Right lung (tissue), 10 donors: Measurements from ENCODE around the gene MRPS35. TPM values are rescaled to one million over a fixed set of nuclear protein-coding genes. Genes with fewer than 3 reads are reported as not detected.
A peak's percentile ranks its signal among the peaks of the same experiment; 100 is the strongest.

Source experiments
- DNase-seq, 2 donors: peaks; one replicate each; pipeline ENCODE4 v3.0.0-alpha.2; 2013
- long read RNA-seq, 8 donors: transcript quantifications; one replicate each; lab custom pipeline, GENCODE V29; 2026
- polyA plus RNA-seq, 5 donors: library from polyadenylated mRNA; unstranded; fragments of 120-200 nt; gene quantifications; one replicate each; pipeline versions ENCODE4 v1.2.1 to v1.2.3, GENCODE V29; 2013; ENCODE audit warnings: inconsistent platforms in 1 of 5, low replicate concordance in 1 of 5; ENCODE audit not compliant: insufficient read length in 5 of 5, insufficient read depth in 1 of 5

MRPS35 gene
- 10 to 100 TPM; 49.0 to 65.7 (median 54.8) TPM for polyA plus RNA-seq
- long read RNA-seq, donor 1, transcript MRPS35-201 (8 exons, 1,888 nt) = major isoform, 39 of 78 reads
- long read RNA-seq, donor 1, partial matches to known transcripts = 36 of 78 reads
- long read RNA-seq, donor 1, other reads (novel, unspliced or antisense) = 0 of 78 reads
- long read RNA-seq, donor 2, transcript MRPS35-201 (8 exons, 1,888 nt) = major isoform, 15 of 33 reads
- long read RNA-seq, donor 2, partial matches to known transcripts = 17 of 33 reads
- long read RNA-seq, donor 2, other reads (novel, unspliced or antisense) = 0 of 33 reads
- long read RNA-seq, donor 3, transcript MRPS35-201 (8 exons, 1,888 nt) = major isoform, 30 of 30 reads
- long read RNA-seq, donor 3, partial matches to known transcripts = 0 of 30 reads
- long read RNA-seq, donor 3, other reads (novel, unspliced or antisense) = 0 of 30 reads
- long read RNA-seq, donor 4, transcript MRPS35-201 (8 exons, 1,888 nt) = major isoform, 16 of 18 reads
- long read RNA-seq, donor 4, partial matches to known transcripts = 0 of 18 reads
- long read RNA-seq, donor 4, other reads (novel, unspliced or antisense) = 0 of 18 reads
- long read RNA-seq, donor 5, transcript MRPS35-201 (8 exons, 1,888 nt) = major isoform, 36 of 38 reads
- long read RNA-seq, donor 5, partial matches to known transcripts = 0 of 38 reads
- long read RNA-seq, donor 5, other reads (novel, unspliced or antisense) = 0 of 38 reads
- long read RNA-seq, donor 6, transcript MRPS35-201 (8 exons, 1,888 nt) = major isoform, 19 of 60 reads
- long read RNA-seq, donor 6, partial matches to known transcripts = 41 of 60 reads
- long read RNA-seq, donor 6, other reads (novel, unspliced or antisense) = 0 of 60 reads
- long read RNA-seq, donor 7, transcript MRPS35-201 (8 exons, 1,888 nt) = major isoform, 15 of 15 reads
- long read RNA-seq, donor 7, partial matches to known transcripts = 0 of 15 reads
- long read RNA-seq, donor 7, other reads (novel, unspliced or antisense) = 0 of 15 reads
- long read RNA-seq, donor 8, transcript MRPS35-201 (8 exons, 1,888 nt) = major isoform, 5 of 18 reads
- long read RNA-seq, donor 8, partial matches to known transcripts = 13 of 18 reads
- long read RNA-seq, donor 8, other reads (novel, unspliced or antisense) = 0 of 18 reads

GRCh38 chr12:27710592-27711316, at the start of gene MRPS35:
Gene MRPS35, plus strand, starts transcription at chr12:27710832. Its CDS starts 12 bp downstream, at chr12:27710844.
- DNase-seq = peak; percentile 90 to 91

DNA sequence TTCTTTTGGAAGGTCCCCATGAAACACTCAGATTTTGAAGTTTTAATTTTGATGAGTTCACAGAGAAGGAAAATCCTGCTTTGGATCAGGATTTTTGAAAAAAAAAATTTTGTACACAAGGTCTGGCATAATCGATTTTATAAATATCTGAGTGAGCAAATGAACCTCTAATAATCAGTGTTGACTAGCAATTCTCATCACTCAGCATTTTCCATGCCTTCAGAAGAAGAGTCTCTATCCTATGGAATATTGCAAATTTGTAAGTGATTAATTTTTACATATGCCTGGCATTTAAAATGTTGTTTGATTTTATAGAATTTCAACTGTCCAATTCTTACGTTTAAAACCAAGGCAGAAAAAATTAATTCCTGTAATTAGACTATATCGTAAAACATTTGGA, 44.9 kb upstream of the MRPS35 start:
- DNase-seq = no peak

GRCh38 chr12:27666510-27666909, 44.1 kb upstream of the MRPS35 start:
- no peak for DNase-seq

DNA sequence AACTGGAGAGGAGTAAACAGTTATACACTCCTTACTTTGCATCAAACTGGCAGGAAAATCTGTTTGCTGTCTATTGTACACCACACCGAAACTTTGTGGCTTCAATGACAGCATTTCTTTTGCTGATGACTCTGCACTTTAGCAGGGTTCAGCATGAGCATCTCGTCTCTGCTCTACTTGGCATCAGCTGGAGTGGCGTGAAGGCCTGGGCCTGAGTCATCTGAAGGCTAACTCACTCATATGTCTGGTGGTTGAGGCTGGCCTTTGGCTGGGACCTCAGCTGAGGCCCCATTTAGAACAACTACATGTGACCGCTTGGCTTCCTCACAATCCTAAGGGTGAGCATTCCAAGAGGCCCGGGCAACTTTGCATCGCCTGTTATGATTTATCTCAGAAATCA, 43.1 kb upstream of the MRPS35 start:
- no peak for DNase-seq

DNA sequence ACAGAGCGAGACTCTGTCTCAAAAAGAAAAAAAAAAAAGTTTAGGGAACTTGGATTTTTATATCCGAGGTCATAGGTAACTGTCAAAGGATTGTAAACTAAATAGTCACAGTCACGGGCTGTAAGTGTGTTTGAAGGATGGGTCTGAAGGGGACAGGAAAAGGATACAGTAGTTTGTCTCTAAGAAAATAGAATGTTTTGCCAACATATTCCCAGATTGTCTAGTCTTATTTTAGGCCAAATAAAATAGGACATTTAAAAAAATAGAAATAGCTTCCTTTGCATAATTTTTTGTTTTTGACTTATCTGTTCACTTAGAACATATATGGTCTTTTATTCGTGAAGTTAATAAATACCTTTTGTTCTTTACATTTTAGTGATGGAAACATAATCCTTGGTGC, 38.6 kb upstream of the MRPS35 start:
- DNase-seq = no peak

DNA sequence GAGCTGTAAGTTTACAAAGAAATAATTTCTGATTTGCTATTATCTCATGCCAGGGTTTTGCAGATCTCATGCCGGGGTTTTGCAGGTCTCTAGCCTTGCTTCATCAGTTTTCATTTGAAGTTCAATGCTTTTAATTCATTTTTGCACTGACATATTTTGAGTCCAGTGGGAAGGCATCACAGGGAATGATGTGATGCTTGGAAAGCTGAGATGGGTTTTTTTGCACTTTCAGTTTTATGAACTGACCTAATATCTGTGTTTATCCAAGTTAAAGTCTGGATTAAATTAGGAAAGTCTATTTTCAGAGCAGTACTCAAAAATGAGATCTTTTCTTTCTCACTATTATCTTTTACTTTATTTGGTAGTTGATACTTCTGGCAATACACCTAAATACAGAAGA, 38.0 kb upstream of the MRPS35 start:
- DNase-seq = no peak

GRCh38 chr12:27673101-27673718, 37.4 kb upstream of the MRPS35 start:
- no peak for DNase-seq

DNA sequence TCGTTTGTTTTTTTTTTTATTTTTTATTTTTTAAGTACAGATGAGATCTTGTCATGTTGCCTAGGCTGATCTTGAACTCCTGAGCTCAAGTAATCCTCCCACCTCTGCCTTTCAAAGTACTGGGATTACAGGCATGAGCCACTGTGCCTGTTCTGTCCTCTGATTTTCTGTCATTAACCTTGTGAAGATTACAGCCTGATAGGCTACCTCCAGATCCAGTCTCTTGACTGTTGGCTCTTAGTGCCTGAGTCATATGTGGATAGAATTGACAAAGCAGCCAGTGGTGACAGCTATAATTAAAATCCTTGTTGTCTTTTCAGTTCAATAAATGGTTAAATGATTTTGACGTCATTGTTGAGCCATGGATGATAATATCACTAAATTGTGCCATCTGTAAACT, 35.6 kb upstream of the MRPS35 start:
- DNase-seq = no peak

DNA sequence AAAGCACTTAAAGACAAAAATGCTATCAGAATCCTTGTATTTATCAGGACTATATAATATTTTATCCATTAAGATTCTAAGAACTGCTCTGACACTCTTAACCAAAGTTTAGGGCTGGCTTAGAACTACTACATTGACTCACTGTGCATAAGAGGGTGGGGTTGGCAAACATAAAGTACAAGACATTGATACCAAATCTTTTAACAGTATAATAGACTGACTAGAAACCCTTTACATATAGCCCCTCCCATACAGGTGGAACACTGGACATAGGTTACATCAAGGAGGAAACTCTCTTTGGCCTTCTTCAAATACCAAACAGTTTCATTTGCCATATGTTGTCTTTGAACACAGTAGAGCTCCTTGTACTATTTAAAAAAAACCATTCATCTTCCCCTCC, 30.0 kb upstream of the MRPS35 start:
- DNase-seq = no peak

GRCh38 chr12:27682534-27682933, 28.1 kb upstream of the MRPS35 start:
- DNase-seq = no peak

DNA sequence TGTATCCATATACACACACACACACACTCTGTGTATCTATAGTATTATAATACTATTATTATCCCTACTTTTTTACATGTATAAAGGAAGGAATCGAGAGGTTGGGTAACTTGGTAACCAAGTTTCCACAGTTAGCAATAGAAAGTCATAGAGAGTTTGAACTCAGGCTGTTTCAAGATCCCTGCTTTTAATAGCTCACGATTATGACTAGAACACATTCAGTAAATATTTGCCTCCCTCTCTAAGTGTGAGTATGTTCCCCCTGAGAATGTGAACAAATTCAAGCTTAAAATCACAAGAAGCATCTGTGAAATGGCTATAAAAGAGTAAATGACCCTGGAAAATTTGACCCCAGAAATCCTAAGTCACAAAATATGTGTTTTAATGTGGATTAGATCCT, 25.4 kb upstream of the MRPS35 start:
- no peak for DNase-seq

DNA sequence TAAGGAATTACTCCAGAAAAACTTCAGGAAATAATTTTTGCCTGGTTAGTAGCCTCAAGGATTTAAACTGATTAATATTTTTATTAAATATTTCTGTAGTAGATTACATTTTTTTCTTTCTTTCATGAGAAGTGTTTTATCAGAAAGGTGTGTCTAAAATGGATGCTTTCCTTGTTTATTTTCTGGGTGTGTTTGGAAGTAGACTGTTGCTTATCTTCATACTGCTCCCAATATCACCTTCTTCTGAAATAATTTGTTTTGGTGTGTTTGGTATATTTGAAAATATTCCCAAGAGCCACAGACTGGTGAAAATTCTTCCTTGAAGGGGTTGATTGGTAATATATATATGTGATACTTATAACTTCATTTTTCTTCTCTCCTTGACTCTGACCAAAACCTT, 24.5 kb upstream of the MRPS35 start:
- DNase-seq = no peak

- no peak for DNase-seq
These were observed 22.0 kb upstream of the MRPS35 start for GRCh38 chr12:27688671-27689070.

DNA sequence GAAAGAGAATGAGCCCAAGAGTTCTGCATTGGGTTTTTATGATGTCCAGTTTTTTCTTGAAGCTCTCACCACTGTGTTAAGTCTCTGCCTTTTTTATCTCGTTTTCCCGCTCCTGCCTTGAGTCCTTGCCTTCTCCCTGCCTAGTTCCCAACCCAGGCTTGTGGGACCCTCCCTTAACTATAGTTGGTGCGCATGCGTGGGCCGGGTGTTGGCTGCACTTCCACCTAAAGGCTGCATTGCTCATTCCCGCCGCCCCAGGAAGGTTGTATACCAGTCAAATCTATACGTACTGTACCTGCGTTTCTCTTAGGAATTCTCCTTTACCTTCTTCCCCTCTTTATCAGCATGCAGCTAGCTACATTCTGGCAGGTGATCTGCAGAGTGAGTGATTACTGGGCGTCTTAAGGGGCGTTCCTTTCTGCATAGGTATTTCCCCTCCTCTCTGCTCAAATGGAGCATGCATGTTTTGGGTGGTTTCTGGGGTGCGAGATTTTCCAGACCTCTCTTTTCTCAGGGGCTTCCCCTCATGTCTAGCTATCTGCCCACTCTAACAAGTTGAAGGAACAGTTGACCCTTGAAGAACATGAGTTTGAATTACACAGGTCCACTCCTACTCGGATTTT, 21.0 kb upstream of the MRPS35 start:
- DNase-seq = no peak

DNA sequence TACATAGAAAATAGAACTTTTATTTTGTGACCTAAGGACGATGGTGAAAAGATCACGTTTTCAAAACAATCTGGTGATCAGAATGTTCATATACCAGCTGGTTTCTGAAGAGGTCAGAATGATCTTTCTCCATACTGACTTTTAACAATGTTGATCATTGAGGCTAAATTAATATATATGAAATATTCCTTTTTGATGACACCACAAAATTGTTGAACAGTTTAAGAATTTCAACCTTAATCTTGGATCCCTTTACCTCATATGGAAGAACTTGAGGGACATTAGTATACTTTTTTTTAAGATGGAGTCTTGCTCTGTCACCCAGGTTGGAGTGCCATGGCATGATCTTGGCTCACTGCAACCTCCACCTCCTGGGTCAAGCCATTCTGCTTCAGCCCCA, 17.2 kb upstream of the MRPS35 start:
- no peak for DNase-seq

GRCh38 chr12:27695556-27696292, 14.9 kb upstream of the MRPS35 start:
- DNase-seq = no peak

DNA sequence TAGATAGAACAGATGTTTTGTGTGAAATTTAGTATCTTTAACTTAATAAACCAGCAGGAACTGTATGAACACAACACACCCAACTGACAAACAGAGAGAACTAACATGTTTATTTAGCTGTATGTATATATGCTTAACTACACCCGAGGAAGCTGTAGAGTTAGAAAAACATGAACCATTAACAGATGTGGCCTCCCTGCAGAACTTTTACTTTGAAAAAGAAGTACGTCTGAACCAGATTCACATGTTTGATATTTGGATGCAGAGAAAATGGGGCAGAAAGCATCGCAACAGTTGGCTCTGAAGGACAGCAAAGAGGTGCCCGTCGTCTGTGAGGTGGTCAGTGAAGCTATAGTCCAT, 14.4 kb upstream of the MRPS35 start, which contains the start of gene REP15:
REP15 (plus strand) TSS at position 155 of the 360 bp plus-strand sequence; CDS start at position 271, 116 bp downstream.
- DNase-seq = no peak

- no peak for DNase-seq
These were observed 13.6 kb upstream of the MRPS35 start for GRCh38 chr12:27696864-27697564.
